Measurements from ENCODE around the gene SRSF7. TPM values are rescaled to one million over a fixed set of nuclear protein-coding genes. Genes with fewer than 3 reads are reported as not detected.

Gene SRSF7
- total and polyA plus RNA-seq, 4 donors, result 49.8 to 111 (median 65.2) TPM

- DNase-seq (ENCODE audit: low spot score), result no peak
These were observed 23.5 kb downstream of the SRSF7 start for GRCh38 chr2:38727661-38728060.

GRCh38 chr2:38723173-38723572 is 28.0 kb downstream of the SRSF7 start:
- Histone ChIP-seq H3K4me3 (ENCODE audit: low read depth in 1 of 3, low read length in 3 of 3) (no peak overlapping the region), H3K36me3 (ENCODE audit: control insufficient read depth in 4 of 4, insufficient read depth in 3 of 4, low read depth in 1 of 4, low read length in 3 of 4) (no peaks in the 10 kb centered on the region), H3K9ac (ENCODE audit: low read depth in 1 of 2, low read length in 2 of 2) (no peak overlapping the region), H3K4me1 (ENCODE audit: control insufficient read depth in 4 of 4, insufficient read depth in 4 of 4, low read length in 3 of 4) (peaks cover 0 to 20% (median 18%) of the 10 kb centered on the region in 4 donors), H3K27ac (ENCODE audit: low read depth in 1 of 2, low read length in 2 of 2) (peak overlapping the region; percentile 60 to 68), H3K27me3 (ENCODE audit: control insufficient read depth in 4 of 4, insufficient read depth in 4 of 4, low read length in 3 of 4) (no peaks in the 10 kb centered on the region), H3K9me3 (ENCODE audit: control insufficient read depth in 4 of 4, low read length in 3 of 4) (no peaks in the 10 kb centered on the region)
- WGBS, result 35% methylated on average over 7 of the region's 7 CpGs
- TF ChIP-seq YY1 (IDR thresholded peaks at IDR 0.05) (peak; percentile 26), FOXA2 (IDR thresholded peaks at IDR 0.05) (no peak), ZBTB33 (IDR thresholded peaks at IDR 0.05) (peak; percentile 14), HNF4A (conservative IDR thresholded peaks at IDR 0.05) (peak; percentile 45 to 60), RXRA (IDR thresholded peaks at IDR 0.05) (peak; percentile 91 to 93), RAD21 (IDR thresholded peaks at IDR 0.05) (peak; percentile 39 to 62), CTCF (IDR thresholded peaks at IDR 0.05; ENCODE audit: low read depth, low read length, missing input control) (no peak), SP1 (IDR thresholded peaks at IDR 0.05) (peak; percentile 37), GABPA (IDR thresholded peaks at IDR 0.05 in 1 of 2, conservative IDR thresholded peaks at IDR 0.05 in 1 of 2) (no peak), EGR1 (IDR thresholded peaks at IDR 0.05; ENCODE audit: low read depth in 2 of 2) (no peak), MAX (IDR thresholded peaks at IDR 0.05) (peak; percentile 26)
- no peak for DNase-seq (ENCODE audit: low spot score)

More at GRCh38 chr2:38727661-38728060, 23.5 kb downstream of the SRSF7 start:
- no peak overlapping the region for H3K9ac ChIP-seq (ENCODE audit: low read depth in 1 of 2, low read length in 2 of 2)
- WGBS, result 100% methylated on average over 1 of the region's 1 CpG
- no peak overlapping the region for H3K4me3 ChIP-seq (ENCODE audit: low read depth in 1 of 3, low read length in 3 of 3)
- no peak for TF ChIP-seq CTCF (IDR thresholded peaks at IDR 0.05; ENCODE audit: low read depth, low read length, missing input control)
- TF ChIP-seq JUND (IDR thresholded peaks at IDR 0.05), result no peak
- TF ChIP-seq GABPA (IDR thresholded peaks at IDR 0.05 in 1 of 2, conservative IDR thresholded peaks at IDR 0.05 in 1 of 2), result no peak
- TF ChIP-seq MAX (IDR thresholded peaks at IDR 0.05), result no peak
- no peak for TF ChIP-seq HNF4A (conservative IDR thresholded peaks at IDR 0.05)
- no peaks in the 10 kb centered on the region for H3K9me3 ChIP-seq (ENCODE audit: control insufficient read depth in 4 of 4, low read length in 3 of 4)
- H3K27me3 ChIP-seq (ENCODE audit: control insufficient read depth in 4 of 4, insufficient read depth in 4 of 4, low read length in 3 of 4), result no peaks in the 10 kb centered on the region
- H3K4me1 ChIP-seq (ENCODE audit: control insufficient read depth in 4 of 4, insufficient read depth in 4 of 4, low read length in 3 of 4), result peaks cover 4 to 33% (median 21%) of the 10 kb centered on the region in 4 donors
- H3K36me3 ChIP-seq (ENCODE audit: control insufficient read depth in 4 of 4, insufficient read depth in 3 of 4, low read depth in 1 of 4, low read length in 3 of 4), result peaks cover 2 to 11% (median 6%) of the 10 kb centered on the region in 4 donors
- no peak overlapping the region for H3K27ac ChIP-seq (ENCODE audit: low read depth in 1 of 2, low read length in 2 of 2)
